ENCODE data around the gene PCSK5. TPM values are rescaled to one million over a fixed set of nuclear protein-coding genes. Genes with fewer than 3 reads are reported as not detected.

Gene PCSK5
- polyA plus RNA-seq, 1 experiment = 1.6 TPM

DNA sequence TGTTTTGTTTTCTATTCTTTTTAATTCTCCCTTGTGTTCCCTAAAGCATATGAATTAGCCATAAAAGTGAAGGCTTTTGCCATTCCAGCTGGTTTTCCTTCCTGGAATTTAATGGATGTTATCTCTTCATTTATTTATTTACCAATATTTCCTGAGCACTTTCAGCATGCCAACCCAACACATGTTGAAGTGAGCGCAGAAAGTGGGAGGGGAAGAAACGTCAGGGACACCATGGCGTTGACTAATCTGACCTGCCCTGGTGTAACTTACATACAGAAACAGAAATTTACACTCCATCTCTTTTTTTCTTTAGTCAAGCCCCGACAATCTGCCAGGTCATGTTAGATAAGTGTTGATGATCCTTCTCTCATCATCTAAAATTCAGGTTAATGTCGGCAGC is 247.5 kb downstream of the PCSK5 start:
- ChIA-PET POLR2A (no interaction called here), CTCF (interaction anchor here (1.1 kb wide), 1 partner anchor 86 kb away, joined by 3 read pairs; no protein-coding TSS in a partner anchor)
- Histone ChIP-seq H3K27me3 (ENCODE audit: control insufficient read depth, insufficient read depth, low read length) (no peaks in the 10 kb centered on the region), H3K4me3 (ENCODE audit: low read depth, low read length) (no peak overlapping the region), H3K9me3 (ENCODE audit: control insufficient read depth, insufficient read depth, low read length) (no peaks in the 10 kb centered on the region), H3K27ac (ENCODE audit: low read depth, low read length) (no peak overlapping the region)
- DNase-seq (ENCODE audit: low read depth, low spot score) = no peak
- TF ChIP-seq, protein P1, sequence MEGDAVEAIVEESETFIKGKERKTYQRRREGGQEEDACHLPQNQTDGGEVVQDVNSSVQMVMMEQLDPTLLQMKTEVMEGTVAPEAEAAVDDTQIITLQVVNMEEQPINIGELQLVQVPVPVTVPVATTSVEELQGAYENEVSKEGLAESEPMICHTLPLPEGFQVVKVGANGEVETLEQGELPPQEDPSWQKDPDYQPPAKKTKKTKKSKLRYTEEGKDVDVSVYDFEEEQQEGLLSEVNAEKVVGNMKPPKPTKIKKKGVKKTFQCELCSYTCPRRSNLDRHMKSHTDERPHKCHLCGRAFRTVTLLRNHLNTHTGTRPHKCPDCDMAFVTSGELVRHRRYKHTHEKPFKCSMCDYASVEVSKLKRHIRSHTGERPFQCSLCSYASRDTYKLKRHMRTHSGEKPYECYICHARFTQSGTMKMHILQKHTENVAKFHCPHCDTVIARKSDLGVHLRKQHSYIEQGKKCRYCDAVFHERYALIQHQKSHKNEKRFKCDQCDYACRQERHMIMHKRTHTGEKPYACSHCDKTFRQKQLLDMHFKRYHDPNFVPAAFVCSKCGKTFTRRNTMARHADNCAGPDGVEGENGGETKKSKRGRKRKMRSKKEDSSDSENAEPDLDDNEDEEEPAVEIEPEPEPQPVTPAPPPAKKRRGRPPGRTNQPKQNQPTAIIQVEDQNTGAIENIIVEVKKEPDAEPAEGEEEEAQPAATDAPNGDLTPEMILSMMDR (IDR thresholded peaks at IDR 0.05; ENCODE audit: low read depth, low read length) = no peak

DNA sequence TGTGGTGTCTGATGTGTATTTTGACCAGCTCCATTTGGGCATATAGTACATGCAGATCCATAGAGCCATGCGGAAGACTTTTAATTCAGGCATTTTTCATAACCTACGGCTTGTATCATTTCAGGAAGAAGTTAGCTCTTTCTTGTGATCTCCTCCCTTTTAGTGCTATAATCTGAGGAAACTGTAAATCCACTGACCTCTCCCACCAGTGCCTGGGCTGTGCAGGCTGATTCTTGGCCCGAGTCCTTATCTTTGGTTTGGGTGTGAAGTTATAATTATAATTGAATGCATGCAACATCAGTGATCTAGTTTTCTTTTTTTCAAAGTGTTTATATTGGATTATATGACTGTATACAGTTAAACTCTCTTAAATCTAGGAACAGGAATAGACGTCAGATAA is 247.9 kb downstream of the PCSK5 start:
- TF ChIP-seq, protein P1 (IDR thresholded peaks at IDR 0.05; ENCODE audit: low read depth, low read length) = no peak
- CTCF ChIA-PET = interaction anchor here (1.1 kb wide), 1 partner anchor 85 kb away, joined by 3 read pairs; no protein-coding TSS in a partner anchor
- Histone ChIP-seq H3K27me3 (ENCODE audit: control insufficient read depth, insufficient read depth, low read length) (no peaks in the 10 kb centered on the region), H3K9me3 (ENCODE audit: control insufficient read depth, insufficient read depth, low read length) (no peaks in the 10 kb centered on the region), H3K4me3 (ENCODE audit: low read depth, low read length) (no peak overlapping the region), H3K27ac (ENCODE audit: low read depth, low read length) (no peak overlapping the region)
- POLR2A ChIA-PET = no interaction called here
- no peak for DNase-seq (ENCODE audit: low read depth, low spot score)

DNA sequence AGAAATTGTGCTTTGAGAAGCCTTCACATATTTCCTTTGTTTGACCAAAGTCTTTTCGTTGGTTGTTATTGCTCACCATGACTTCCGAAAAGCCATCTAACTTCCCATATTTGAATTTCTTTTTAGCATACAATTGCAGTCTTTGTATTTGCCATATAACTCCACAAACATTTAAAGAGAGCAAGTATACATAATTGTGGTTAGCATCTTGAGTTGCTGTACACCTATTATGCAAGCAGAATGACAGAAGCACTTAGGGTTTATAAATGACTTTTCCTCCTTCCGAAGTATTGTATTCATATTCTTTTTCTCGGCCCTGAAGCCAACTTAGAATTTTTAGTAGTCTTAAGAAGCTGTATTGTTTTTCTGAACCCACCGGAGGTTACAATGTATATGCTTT is 253.4 kb downstream of the PCSK5 start:
- TF ChIP-seq, protein P1 (IDR thresholded peaks at IDR 0.05; ENCODE audit: low read depth, low read length) = no peak
- no peaks in the 10 kb centered on the region for H3K27me3 ChIP-seq (ENCODE audit: control insufficient read depth, insufficient read depth, low read length)
- no peak for DNase-seq (ENCODE audit: low read depth, low spot score)
- no peak overlapping the region for H3K4me3 ChIP-seq (ENCODE audit: low read depth, low read length)
- no peaks in the 10 kb centered on the region for H3K9me3 ChIP-seq (ENCODE audit: control insufficient read depth, insufficient read depth, low read length)
- ChIA-PET CTCF (interaction anchor here (0.6 to 1.3 kb wide), 2 partner anchors 9 to 159 kb away, joined by 4 to 8 read pairs; no protein-coding TSS in a partner anchor), POLR2A (no interaction called here)
- no peak overlapping the region for H3K27ac ChIP-seq (ENCODE audit: low read depth, low read length)

DNA sequence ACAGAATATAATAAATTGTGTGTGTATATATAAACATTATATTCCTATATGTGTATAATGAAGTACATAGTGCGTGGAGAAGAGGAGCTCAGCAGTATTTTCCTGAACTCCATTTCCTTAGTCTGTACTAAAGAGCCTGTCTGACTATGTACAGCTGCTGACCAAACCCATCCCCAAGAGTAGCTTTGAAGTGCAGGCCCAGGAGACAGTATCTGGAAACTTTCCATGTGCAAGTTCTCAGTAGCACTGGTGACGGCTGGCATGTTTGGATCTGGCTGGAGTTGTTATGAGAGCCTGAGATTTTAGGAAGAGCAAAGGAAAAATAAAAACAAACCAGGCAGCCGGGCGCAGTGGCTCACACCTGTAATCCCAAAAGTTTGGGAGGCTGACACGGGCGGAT is 259.5 kb downstream of the PCSK5 start:
- Histone ChIP-seq H3K4me3 (ENCODE audit: low read depth, low read length) (no peak overlapping the region), H3K27me3 (ENCODE audit: control insufficient read depth, insufficient read depth, low read length) (no peaks in the 10 kb centered on the region), H3K9me3 (ENCODE audit: control insufficient read depth, insufficient read depth, low read length) (no peaks in the 10 kb centered on the region), H3K27ac (ENCODE audit: low read depth, low read length) (no peak overlapping the region)
- CTCF ChIA-PET = no interaction called here
- DNase-seq (ENCODE audit: low read depth, low spot score) = no peak
- POLR2A ChIA-PET = no interaction called here
- TF ChIP-seq, protein P1 (IDR thresholded peaks at IDR 0.05; ENCODE audit: low read depth, low read length) = no peak

DNA sequence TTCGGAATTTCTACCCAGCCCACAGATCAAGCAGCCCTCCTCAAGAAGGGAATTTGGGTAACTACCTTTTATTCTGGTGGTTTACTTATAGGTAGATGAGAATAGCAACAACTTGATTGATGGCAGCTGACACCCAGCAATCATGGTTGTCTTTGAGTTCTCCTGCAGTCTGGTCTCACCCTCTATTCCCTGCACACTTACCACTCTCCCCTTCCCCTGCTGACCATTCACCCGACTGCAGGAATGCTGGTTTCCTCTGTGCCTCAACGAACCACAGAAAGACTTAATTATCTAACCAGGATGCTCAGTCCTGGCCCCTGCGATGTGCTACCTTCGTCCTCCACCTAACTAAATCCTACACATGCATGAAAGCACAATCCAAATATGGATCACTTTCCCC is 260.8 kb downstream of the PCSK5 start:
- no peak for DNase-seq (ENCODE audit: low read depth, low spot score)
- H3K4me3 ChIP-seq (ENCODE audit: low read depth, low read length) = no peak overlapping the region
- TF ChIP-seq, protein P1 (IDR thresholded peaks at IDR 0.05; ENCODE audit: low read depth, low read length) = no peak
- H3K27me3 ChIP-seq (ENCODE audit: control insufficient read depth, insufficient read depth, low read length) = no peaks in the 10 kb centered on the region
- H3K27ac ChIP-seq (ENCODE audit: low read depth, low read length) = no peak overlapping the region
- CTCF ChIA-PET = no interaction called here
- POLR2A ChIA-PET = no interaction called here
- H3K9me3 ChIP-seq (ENCODE audit: control insufficient read depth, insufficient read depth, low read length) = no peaks in the 10 kb centered on the region
